H1 (cell line): ENCODE measurements around the gene CRISPLD2. TPM values are rescaled to one million over a fixed set of nuclear protein-coding genes. Genes with fewer than 3 reads are reported as not detected.

Source experiments
- CHD1 ChIP-seq: IDR thresholded peaks from 2 replicates; pipeline ENCODE4 v1.6.1; 2012; ENCODE audit warnings: low read depth, low read length, improper control_type of control experiment
- CREB1 ChIP-seq: IDR thresholded peaks from 2 replicates; pipeline ENCODE4 v1.6.1; 2012; ENCODE audit warnings: inconsistent platforms
- polyA plus RNA-seq, 7 experiments: library from polyadenylated mRNA; depleted of rRNA in 3 of 7; stranded (reverse) in 5 of 7; unstranded in 2 of 7; fragments of >200 nt in 5 of 7; fragments of 200-250 nt in 2 of 7; gene quantifications; 1 replicate in 5 of 7; 2 replicates in 1 of 7; 4 replicates in 1 of 7; pipeline versions ENCODE4 v1.2.1 to v1.2.3, GENCODE V29; 2011 to 2013; ENCODE audit warnings: missing spikeins in 2 of 7, mixed read lengths in 2 of 7
- total RNA-seq: library from RNA; stranded (reverse); fragmentation: NEBNext Ultra II Directional; extraction: Animal tissue kit (Norgen Biotek cat#: 25700); gene quantifications from 2 replicates; pipeline ENCODE4 v1.2.1, GENCODE V29; 2021

CRISPLD2 gene
- total and polyA plus RNA-seq, 2 of the 8 experiments (the other 6 are each of a cell fraction or from before 2014, with no cell fraction given): 2.7 to 5.1 TPM

DNA sequence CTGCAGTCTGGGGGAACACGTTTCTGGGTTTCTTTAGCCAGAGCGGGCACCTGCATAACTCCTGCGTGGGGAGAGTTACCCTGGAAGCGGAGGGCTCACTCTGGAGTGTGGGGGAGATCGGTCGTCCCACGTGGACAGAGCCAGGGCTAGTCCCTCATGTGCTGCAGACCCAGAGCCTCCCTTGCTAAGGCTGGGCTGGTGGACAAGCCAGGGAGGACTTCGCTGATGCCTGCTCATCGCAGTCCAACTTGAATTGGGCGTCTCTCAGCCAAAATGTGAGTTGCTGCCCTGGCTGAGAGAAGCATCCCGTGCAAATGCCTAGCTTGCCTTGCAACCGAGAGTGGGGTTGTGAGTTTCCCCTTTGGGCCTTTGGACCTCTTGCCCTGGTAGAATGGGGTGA lies 986 bp downstream of the CRISPLD2 start (continued):
- TF ChIP-seq CHD1 (no peak), CREB1 (no peak)
